HG03558 (cell line): ENCODE data around the gene EPB42.
"Not testable (repeated sequence)": the region's sequence is repeated elsewhere in the genome, so short reads cannot be mapped to it uniquely, and the experiment has no call there.

Experiments used
- ATAC-seq: cut with Tn5 transposase; IDR thresholded peaks from one replicate; pipeline ENCODE4 v1.9.1; 2021; ENCODE audit warnings: moderate number of reproducible peaks; ENCODE audit not compliant: unreplicated experiment; ENCODE audit errors: extremely low read depth

EPB42 gene

GRCh38 chr15:43243020-43243645, 22.3 kb upstream of the EPB42 start:
- no peak for ATAC-seq

GRCh38 chr15:43242616-43243015, 21.8 kb upstream of the EPB42 start:
- ATAC-seq = no peak

- ATAC-seq = no peak
These were observed 20.3 kb upstream of the EPB42 start for GRCh38 chr15:43241100-43241499.

GRCh38 chr15:43239732-43240491, 19.1 kb upstream of the EPB42 start:
- ATAC-seq = no peak

DNA sequence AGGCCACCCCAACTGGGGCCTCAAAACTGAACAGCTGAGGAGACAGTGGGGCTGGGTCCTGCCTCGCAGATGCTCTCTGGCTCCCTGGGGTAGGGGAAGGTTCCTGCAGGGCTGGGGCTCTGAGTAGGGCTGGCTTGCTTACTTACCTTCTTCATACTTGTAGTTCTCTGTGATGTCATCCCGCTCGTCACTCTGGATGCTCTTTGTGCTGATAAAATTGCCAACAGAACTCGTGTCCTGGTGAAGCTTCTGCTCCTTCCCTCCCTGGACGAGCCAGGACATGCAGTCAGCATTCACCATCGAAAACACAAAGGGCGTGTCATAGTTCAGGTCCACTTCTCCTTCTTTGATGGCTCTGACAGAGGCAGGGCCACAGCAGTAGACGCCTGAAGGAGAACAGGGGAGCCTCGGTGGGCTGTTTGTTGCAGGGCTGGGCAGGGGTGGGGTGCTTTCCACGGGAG, 17.9 kb upstream of the EPB42 start:
- no peak for ATAC-seq

GRCh38 chr15:43237842-43238470, 17.1 kb upstream of the EPB42 start:
- no peak for ATAC-seq

- ATAC-seq = no peak
These were observed 14.7 kb upstream of the EPB42 start for GRCh38 chr15:43235536-43235935.

DNA sequence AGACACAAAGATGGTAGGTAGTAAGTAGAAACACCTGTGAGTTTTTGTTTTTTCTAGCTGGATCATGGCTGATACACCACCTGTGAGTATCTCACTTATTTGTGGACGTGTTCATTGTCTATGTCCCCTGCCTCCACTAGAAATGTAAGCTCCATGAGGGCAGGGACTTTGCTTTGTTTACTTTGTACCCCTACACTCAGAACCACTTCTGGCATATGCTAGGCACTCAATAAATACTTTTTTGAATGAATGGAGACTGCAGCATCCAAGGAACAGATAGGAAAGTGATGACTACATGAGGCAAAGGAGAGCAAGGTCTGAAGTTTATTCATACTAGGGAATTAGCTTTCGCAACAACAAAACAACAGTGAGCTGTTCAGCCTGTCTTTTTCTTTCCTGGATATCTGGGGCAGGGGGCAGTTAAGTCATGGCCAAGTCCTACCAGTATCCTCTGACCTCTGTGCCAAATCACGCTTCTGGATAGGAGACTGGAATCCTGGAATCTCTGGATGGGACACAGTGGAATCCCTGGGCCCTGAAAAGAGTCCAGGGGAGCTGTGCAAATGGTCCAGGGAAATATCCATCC, 11.6 kb upstream of the EPB42 start:
- no peak for ATAC-seq

GRCh38 chr15:43230640-43231115, 9.9 kb upstream of the EPB42 start:
- no peak for ATAC-seq

DNA sequence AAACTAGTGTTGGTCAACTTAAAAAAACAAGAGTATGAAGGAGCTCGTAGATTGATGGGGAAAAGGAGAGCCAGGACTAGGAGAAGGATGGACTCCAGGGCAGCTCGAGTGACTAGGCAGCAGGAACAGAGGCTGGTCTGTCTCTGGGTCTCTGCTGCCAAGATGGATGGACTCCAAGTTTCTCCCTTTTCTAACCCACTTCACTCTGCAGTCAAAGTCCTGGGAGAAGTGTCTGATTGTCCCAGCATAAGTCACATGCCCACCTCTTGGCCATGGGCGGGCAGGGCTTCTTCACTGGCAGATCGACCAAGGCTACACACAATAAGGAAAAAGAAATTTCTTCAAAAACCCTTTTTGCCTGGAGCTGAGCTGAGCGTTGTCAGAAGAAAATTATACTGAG, 9.2 kb upstream of the EPB42 start:
- ATAC-seq = no peak

- no peak for ATAC-seq
These were observed 5.9 kb upstream of the EPB42 start for GRCh38 chr15:43226436-43227305.

DNA sequence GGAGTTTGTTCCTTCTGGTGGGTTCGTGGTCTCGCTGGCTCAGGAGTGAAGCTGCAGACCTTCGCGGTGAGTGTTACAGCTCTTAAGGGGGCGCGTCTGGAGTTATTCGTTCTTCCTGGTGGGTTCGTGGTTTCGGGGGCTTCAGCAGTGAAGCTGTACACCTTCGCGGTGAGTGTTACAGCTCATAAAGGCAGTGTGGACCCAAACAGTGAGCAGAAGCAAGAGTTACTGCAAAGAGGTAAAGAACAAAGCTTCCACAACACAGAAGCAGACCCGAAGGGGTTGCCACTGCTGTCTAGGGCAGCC, 5.1 kb upstream of the EPB42 start:
- ATAC-seq = not testable (repeated sequence)

GRCh38 chr15:43225201-43225949, 4.6 kb upstream of the EPB42 start:
- ATAC-seq = no peak

DNA sequence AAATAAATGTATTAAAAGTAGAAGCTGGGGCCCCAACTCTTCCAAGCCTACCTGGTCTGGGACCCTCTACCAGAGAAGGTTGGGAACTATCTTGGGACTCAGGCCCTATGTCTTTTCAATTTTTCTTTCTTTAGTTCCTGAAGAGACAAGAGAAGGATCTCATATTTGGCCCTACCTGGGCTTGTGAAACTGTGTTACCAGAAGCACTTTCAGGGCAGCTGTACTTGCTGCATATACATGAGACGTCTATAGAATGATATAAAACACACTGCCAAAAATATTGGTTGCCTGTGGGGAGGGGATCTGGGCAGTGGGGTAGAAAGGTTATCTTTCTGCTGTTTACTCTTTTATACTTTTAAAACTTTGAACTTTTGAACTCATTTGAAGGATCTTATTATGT, 604 bp upstream of the EPB42 start:
- ATAC-seq = no peak

GRCh38 chr15:43219929-43220928, 589 bp downstream of the EPB42 start:
- no peak for ATAC-seq

GRCh38 chr15:43218908-43219706, 1.7 kb downstream of the EPB42 start:
- ATAC-seq = no peak

- no peak for ATAC-seq
These were observed 4.9 kb downstream of the EPB42 start for GRCh38 chr15:43215961-43216360.
